HG02885 (cell line): ENCODE measurements around the gene TRIM24.
"Not testable (repeated sequence)": the region's sequence is repeated elsewhere in the genome, so short reads cannot be mapped to it uniquely, and the experiment has no call there.

Source experiments
- ATAC-seq: cut with Tn5 transposase; IDR thresholded peaks from one replicate; pipeline ENCODE4 v1.9.1; 2021; ENCODE audit warnings: mild to moderate bottlenecking; ENCODE audit not compliant: unreplicated experiment, poor library complexity

TRIM24 gene

GRCh38 chr7:138460176-138460648 lies at the start of gene TRIM24:
Gene TRIM24, plus strand, starts transcription at chr7:138460259. Its CDS starts 290 bp downstream, at chr7:138460549.
- ATAC-seq, result peak; percentile 72

- not testable (repeated sequence) for ATAC-seq
Observed at GRCh38 chr7:138412077-138412476, 48.0 kb upstream of the TRIM24 start.

- not testable (repeated sequence) for ATAC-seq
Observed at GRCh38 chr7:138412921-138413320, 47.1 kb upstream of the TRIM24 start.

GRCh38 chr7:138417078-138417700 lies 42.9 kb upstream of the TRIM24 start:
- no peak for ATAC-seq

- ATAC-seq, result no peak
Observed at GRCh38 chr7:138417764-138418163, 42.3 kb upstream of the TRIM24 start.

- ATAC-seq, result not testable (repeated sequence)
Observed at GRCh38 chr7:138418403-138418802, 41.7 kb upstream of the TRIM24 start.

GRCh38 chr7:138425026-138425425 lies 35.0 kb upstream of the TRIM24 start:
- ATAC-seq, result no peak

GRCh38 chr7:138429577-138430250 lies 30.3 kb upstream of the TRIM24 start:
- no peak for ATAC-seq

- ATAC-seq, result no peak
Observed at GRCh38 chr7:138431517-138431916, 28.5 kb upstream of the TRIM24 start.

- no peak for ATAC-seq
Observed at GRCh38 chr7:138433583-138434443, 26.2 kb upstream of the TRIM24 start.

GRCh38 chr7:138434597-138435019 lies 25.5 kb upstream of the TRIM24 start:
- no peak for ATAC-seq

- no peak for ATAC-seq
Observed at GRCh38 chr7:138435231-138435919, 24.7 kb upstream of the TRIM24 start.

GRCh38 chr7:138436388-138436787 lies 23.7 kb upstream of the TRIM24 start:
- no peak for ATAC-seq

- ATAC-seq, result no peak
Observed at GRCh38 chr7:138440460-138440859, 19.6 kb upstream of the TRIM24 start.

- ATAC-seq, result no peak
Observed at GRCh38 chr7:138442822-138443221, 17.2 kb upstream of the TRIM24 start.

- no peak for ATAC-seq
Observed at GRCh38 chr7:138449580-138449979, 10.5 kb upstream of the TRIM24 start.

- ATAC-seq, result no peak
Observed at GRCh38 chr7:138455609-138456008, 4.5 kb upstream of the TRIM24 start.

- ATAC-seq, result no peak
Observed at GRCh38 chr7:138456220-138456619, 3.8 kb upstream of the TRIM24 start.

GRCh38 chr7:138458576-138459412 lies 1.3 kb upstream of the TRIM24 start:
- ATAC-seq, result no peak
